BLaER1 (cell line): ENCODE data around the gene VILL.

ENCODE experiments used
- H3K27ac ChIP-seq: shearing (Covaris generic); formaldehyde crosslinking; 2 replicates; pipeline ENCODE4 v1.8.1; 2022
- H3K27me3 ChIP-seq: shearing (Covaris generic); formaldehyde crosslinking; 2 replicates; pipeline ENCODE4 v1.8.1; 2022
- H3K36me3 ChIP-seq: shearing (Covaris generic); formaldehyde crosslinking; 2 replicates; pipeline ENCODE4 v1.8.1; 2022
- H3K4me1 ChIP-seq: shearing (Covaris generic); formaldehyde crosslinking; 2 replicates; pipeline ENCODE4 v1.8.1; 2022
- H3K4me2 ChIP-seq: shearing (Covaris generic); formaldehyde crosslinking; 2 replicates; pipeline ENCODE4 v1.8.1; 2022
- H3K4me3 ChIP-seq: shearing (Covaris generic); formaldehyde crosslinking; 2 replicates; pipeline ENCODE4 v1.8.1; 2022
- H3K9ac ChIP-seq: shearing (Covaris generic); formaldehyde crosslinking; 2 replicates; pipeline ENCODE4 v1.8.1; 2022
- H3K9me3 ChIP-seq: shearing (Covaris generic); formaldehyde crosslinking; 2 replicates; pipeline ENCODE4 v1.8.1; 2022
- H4K20me1 ChIP-seq: shearing (Covaris generic); formaldehyde crosslinking; 2 replicates; pipeline ENCODE4 v1.8.1; 2022
- Cebpa-rat ChIP-seq: shearing (Covaris generic); IDR thresholded peaks from 2 replicates; pipeline ENCODE4 v1.8.1; 2022

The VILL gene

GRCh38 chr3:37997342-37997741, 6.8 kb downstream of the VILL start:
- H3K9ac ChIP-seq: no peak overlapping the region
- H3K27ac ChIP-seq: no peak overlapping the region
- no peak for TF ChIP-seq Cebpa-rat

GRCh38 chr3:37997791-37998370, 7.3 kb downstream of the VILL start:
- no peak overlapping the region; the same call in 1 of the 2 replicates for H3K4me3 ChIP-seq
- H3K4me1 ChIP-seq: peaks cover 52% of the 10 kb centered on the region

More at GRCh38 chr3:37997342-37997741, 6.8 kb downstream of the VILL start:
- peaks cover 52% of the 10 kb centered on the region for H3K4me1 ChIP-seq
- H3K4me2 ChIP-seq: no peak overlapping the region; the same call in 1 of the 2 replicates
- no peak overlapping the region for H3K4me3 ChIP-seq
- H3K27me3 ChIP-seq: no peaks in the 10 kb centered on the region
- H3K36me3 ChIP-seq: peaks cover 59% of the 10 kb centered on the region
- H3K9me3 ChIP-seq: no peaks in the 10 kb centered on the region
- no peaks in the 10 kb centered on the region for H4K20me1 ChIP-seq

GRCh38 chr3:37999836-38000235, 9.2 kb downstream of the VILL start:
- Histone ChIP-seq H3K9ac (no peak overlapping the region), H3K4me3 (no peak overlapping the region), H3K9me3 (no peaks in the 10 kb centered on the region), H4K20me1 (peaks cover 14% of the 10 kb centered on the region), H3K27ac (no peak overlapping the region), H3K36me3 (peaks cover 81% of the 10 kb centered on the region), H3K4me2 (no peak overlapping the region), H3K27me3 (no peaks in the 10 kb centered on the region), H3K4me1 (peaks cover 43% of the 10 kb centered on the region)
- no peak for TF ChIP-seq Cebpa-rat

More at GRCh38 chr3:37997791-37998370, 7.3 kb downstream of the VILL start:
- Histone ChIP-seq H3K9ac (peak overlapping the region; percentile 78), H3K36me3 (peaks cover 64% of the 10 kb centered on the region), H4K20me1 (no peaks in the 10 kb centered on the region), H3K27me3 (no peaks in the 10 kb centered on the region), H3K27ac (peak overlapping the region; percentile 92), H3K9me3 (no peaks in the 10 kb centered on the region), H3K4me2 (peak overlapping the region; percentile 95)
- no peak for TF ChIP-seq Cebpa-rat

GRCh38 chr3:38000242-38000916, 9.8 kb downstream of the VILL start:
- Histone ChIP-seq H4K20me1 (peaks cover 20% of the 10 kb centered on the region), H3K27ac (no peak overlapping the region), H3K4me2 (no peak overlapping the region), H3K27me3 (no peaks in the 10 kb centered on the region), H3K9me3 (no peaks in the 10 kb centered on the region), H3K9ac (no peak overlapping the region), H3K4me1 (peaks cover 38% of the 10 kb centered on the region), H3K36me3 (peaks cover 85% of the 10 kb centered on the region), H3K4me3 (no peak overlapping the region)
- no peak for TF ChIP-seq Cebpa-rat

- Histone ChIP-seq H3K4me3 (no peak overlapping the region), H3K9me3 (no peaks in the 10 kb centered on the region), H3K36me3 (peaks cover 85% of the 10 kb centered on the region), H3K27ac (no peak overlapping the region), H3K27me3 (no peaks in the 10 kb centered on the region), H3K9ac (no peak overlapping the region), H3K4me2 (no peak overlapping the region), H4K20me1 (peaks cover 26% of the 10 kb centered on the region), H3K4me1 (peaks cover 31% of the 10 kb centered on the region)
- no peak for TF ChIP-seq Cebpa-rat
Observed at GRCh38 chr3:38000965-38001455, 10.4 kb downstream of the VILL start.

GRCh38 chr3:38001456-38002081, 11.0 kb downstream of the VILL start:
- no peak for TF ChIP-seq Cebpa-rat
- Histone ChIP-seq H3K9ac (0 out of 2 replicates have a peak overlapping the region, but pooled peaks have one; percentile 4), H3K27me3 (no peaks in the 10 kb centered on the region), H3K4me2 (no peak overlapping the region), H3K4me1 (peaks cover 26% of the 10 kb centered on the region), H3K9me3 (no peaks in the 10 kb centered on the region), H3K27ac (no peak overlapping the region), H3K36me3 (peaks cover 85% of the 10 kb centered on the region), H4K20me1 (peaks cover 32% of the 10 kb centered on the region), H3K4me3 (no peak overlapping the region)

- Histone ChIP-seq H4K20me1 (peaks cover 33% of the 10 kb centered on the region), H3K4me1 (peaks cover 18% of the 10 kb centered on the region)
Observed at GRCh38 chr3:38002291-38002876, 11.8 kb downstream of the VILL start.

GRCh38 chr3:38002940-38003339, 12.4 kb downstream of the VILL start:
- peaks cover 13% of the 10 kb centered on the region for H3K4me1 ChIP-seq
- no peak for TF ChIP-seq Cebpa-rat
- H3K4me3 ChIP-seq: no peak overlapping the region
- H4K20me1 ChIP-seq: peaks cover 33% of the 10 kb centered on the region
- peaks cover 87% of the 10 kb centered on the region for H3K36me3 ChIP-seq
- H3K27ac ChIP-seq: no peak overlapping the region
- no peak overlapping the region for H3K4me2 ChIP-seq
- no peak overlapping the region for H3K9ac ChIP-seq
- no peaks in the 10 kb centered on the region for H3K9me3 ChIP-seq
- no peaks in the 10 kb centered on the region for H3K27me3 ChIP-seq

More at GRCh38 chr3:38002291-38002876, 11.8 kb downstream of the VILL start:
- no peaks in the 10 kb centered on the region for H3K27me3 ChIP-seq
- 0 out of 2 replicates have a peak overlapping the region, but pooled peaks have one; percentile 4 for H3K9ac ChIP-seq
- H3K36me3 ChIP-seq: peaks cover 87% of the 10 kb centered on the region
- no peak overlapping the region for H3K4me3 ChIP-seq
- H3K9me3 ChIP-seq: no peaks in the 10 kb centered on the region
- H3K27ac ChIP-seq: no peak overlapping the region
- TF ChIP-seq Cebpa-rat: no peak
- H3K4me2 ChIP-seq: no peak overlapping the region

- Histone ChIP-seq H3K4me2 (no peak overlapping the region), H3K27ac (no peak overlapping the region), H3K9ac (no peak overlapping the region), H4K20me1 (peaks cover 33% of the 10 kb centered on the region), H3K4me1 (peaks cover 8% of the 10 kb centered on the region), H3K36me3 (peaks cover 89% of the 10 kb centered on the region), H3K9me3 (no peaks in the 10 kb centered on the region), H3K4me3 (no peak overlapping the region), H3K27me3 (no peaks in the 10 kb centered on the region)
- no peak for TF ChIP-seq Cebpa-rat
Observed at GRCh38 chr3:38003371-38003816, 12.8 kb downstream of the VILL start.
